ENCODE data around the gene C8B.

C8B gene

DNA sequence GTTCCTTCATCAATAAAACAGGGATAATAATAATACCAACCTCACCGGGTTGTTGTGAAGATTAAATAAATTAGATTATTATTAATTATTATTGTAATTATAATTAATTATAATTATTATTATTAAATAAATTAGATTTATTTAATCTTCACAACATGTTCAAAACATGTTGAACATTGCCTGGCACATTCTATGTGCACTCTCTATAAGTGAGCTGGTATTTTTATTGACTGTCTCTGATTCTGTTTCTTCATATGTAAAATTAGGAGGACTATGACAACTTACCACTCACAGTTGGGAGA lies 834 bp upstream of the C8B start:
- no peak for DNase-seq (ENCODE audit: low read depth)
- H3K4me3 ChIP-seq (ENCODE audit: low read depth, low read length): no peak overlapping the region
- TF ChIP-seq CTCF (IDR thresholded peaks at IDR 0.05; ENCODE audit: low read depth, low read length, missing control alignments): no peak

DNA sequence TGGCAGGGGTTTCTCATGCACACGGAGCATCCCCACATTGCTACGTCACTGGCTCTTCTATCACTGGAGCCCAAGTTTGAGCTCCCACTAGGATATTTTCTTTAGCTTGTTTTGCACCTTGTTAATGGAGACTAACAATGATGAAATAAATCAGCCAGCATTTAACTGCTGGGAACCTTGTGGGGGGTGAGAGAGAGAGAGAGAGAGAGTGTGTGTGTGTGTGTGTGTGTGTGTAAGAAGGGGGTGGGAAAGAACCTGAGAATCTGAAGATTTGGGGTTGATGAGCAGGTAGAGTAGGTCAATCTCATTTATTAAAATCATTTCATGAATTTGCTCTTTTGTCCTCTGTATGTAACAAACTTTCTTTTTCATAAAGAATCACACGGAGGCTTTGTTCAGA lies 624 bp downstream of the C8B start:
- no peak for TF ChIP-seq CTCF (IDR thresholded peaks at IDR 0.05; ENCODE audit: low read depth, low read length, missing control alignments)
- H3K4me3 ChIP-seq (ENCODE audit: low read depth, low read length): no peak overlapping the region
- no peak for DNase-seq (ENCODE audit: low read depth)

DNA sequence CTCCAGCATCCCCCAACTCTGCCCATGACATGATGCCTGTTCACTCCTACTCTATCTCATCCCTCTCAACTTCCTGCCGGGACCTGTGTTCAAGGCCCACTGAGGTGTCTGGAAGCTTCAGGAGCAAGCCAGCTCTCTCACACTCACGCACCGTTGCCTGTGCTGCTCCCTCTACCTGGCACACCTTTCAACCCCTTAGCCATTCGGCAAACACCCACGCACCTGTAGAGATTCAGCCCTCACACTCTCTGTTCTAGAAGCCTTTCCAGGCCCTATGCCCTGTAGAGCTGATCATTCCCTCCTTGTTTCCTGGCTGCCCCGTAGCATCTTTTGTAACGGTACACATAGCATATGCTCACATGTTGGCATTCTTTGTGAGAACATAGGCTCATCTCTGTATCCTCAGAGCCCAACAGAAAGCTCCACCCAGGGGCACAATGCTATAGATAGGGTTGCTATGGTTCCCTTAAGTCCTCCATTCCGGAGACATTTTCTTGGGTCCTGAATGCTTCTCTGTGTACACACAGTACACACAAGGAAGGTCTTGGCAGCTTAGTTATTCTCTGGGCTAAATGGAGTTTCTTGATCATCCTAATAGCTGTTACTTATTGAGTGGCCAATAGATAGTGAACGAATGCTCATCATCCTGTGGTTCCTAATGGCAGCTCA lies 1.3 kb downstream of the C8B start:
- no peak overlapping the region for H3K4me3 ChIP-seq (ENCODE audit: low read depth, low read length)
- DNase-seq (ENCODE audit: low read depth): no peak
- TF ChIP-seq CTCF (IDR thresholded peaks at IDR 0.05; ENCODE audit: low read depth, low read length, missing control alignments): no peak

DNA sequence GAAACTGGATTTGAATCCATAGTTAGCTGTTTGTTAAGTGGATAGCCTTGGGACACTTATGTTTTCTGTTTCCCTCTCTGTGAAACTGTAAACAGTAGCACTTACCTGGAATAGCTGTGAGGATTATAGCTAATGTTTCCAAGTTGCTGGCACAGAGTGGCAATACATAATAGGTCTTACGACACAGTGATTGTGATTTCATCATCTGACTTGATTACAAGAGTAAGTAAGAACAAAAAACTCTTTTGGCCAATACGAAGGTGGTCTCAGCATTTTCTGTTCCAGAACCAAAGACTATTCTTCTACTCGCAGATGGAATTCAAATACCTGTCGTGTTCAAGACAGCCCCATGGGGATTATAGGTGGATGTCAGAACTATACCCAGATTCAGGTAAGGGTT lies 2.1 kb downstream of the C8B start:
- H3K4me3 ChIP-seq (ENCODE audit: low read depth, low read length): no peak overlapping the region
- no peak for DNase-seq (ENCODE audit: low read depth)
- TF ChIP-seq CTCF (IDR thresholded peaks at IDR 0.05; ENCODE audit: low read depth, low read length, missing control alignments): no peak

- no peak for TF ChIP-seq CTCF (IDR thresholded peaks at IDR 0.05; ENCODE audit: low read depth, low read length, missing control alignments)
- DNase-seq (ENCODE audit: low read depth): no peak
- no peak overlapping the region for H3K4me3 ChIP-seq (ENCODE audit: low read depth, low read length)
Measured at GRCh38 chr1:56961426-56961825, 4.4 kb downstream of the C8B start.

DNA sequence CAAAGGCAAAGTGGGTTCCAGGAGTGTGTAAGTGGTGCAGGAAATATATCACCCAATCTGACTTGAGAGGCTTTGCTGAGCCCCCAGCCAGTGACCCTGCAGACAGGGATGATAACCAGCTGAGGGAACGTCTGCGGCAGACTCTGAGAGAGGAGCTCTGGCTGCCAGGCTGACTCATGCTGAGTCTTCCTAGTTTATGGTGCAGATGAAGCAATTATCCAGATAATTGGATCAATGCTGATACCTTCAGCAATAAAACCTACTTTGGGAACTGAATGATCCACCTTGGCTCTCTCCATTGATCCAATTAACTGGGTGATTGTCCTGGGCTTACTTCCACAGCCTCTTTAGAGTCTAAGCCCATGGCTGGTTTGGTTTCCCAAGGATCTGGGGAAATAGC lies 7.3 kb downstream of the C8B start:
- DNase-seq (ENCODE audit: low read depth): no peak
- H3K4me3 ChIP-seq (ENCODE audit: low read depth, low read length): no peak overlapping the region
- TF ChIP-seq CTCF (IDR thresholded peaks at IDR 0.05; ENCODE audit: low read depth, low read length, missing control alignments): no peak

DNA sequence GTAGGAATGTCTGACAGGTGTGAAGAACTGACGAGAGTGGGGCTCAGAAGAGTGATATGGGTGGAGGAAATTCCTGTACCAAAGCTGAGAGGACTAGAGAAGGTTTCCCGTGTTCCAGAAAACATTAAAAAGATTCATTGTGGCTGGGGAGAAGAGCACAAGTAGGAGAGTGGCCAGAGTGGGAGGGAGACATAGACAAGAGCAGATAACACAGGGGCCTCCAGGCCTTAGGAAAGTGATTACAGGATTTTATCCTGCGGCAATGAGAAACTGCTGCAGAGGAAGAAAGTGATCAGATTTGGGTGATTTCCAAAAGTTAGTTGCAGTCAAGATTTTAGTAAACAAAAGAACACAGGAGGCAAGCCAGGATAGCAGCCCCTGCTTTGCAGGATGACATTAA lies 7.9 kb downstream of the C8B start:
- H3K4me3 ChIP-seq (ENCODE audit: low read depth, low read length): no peak overlapping the region
- no peak for DNase-seq (ENCODE audit: low read depth)
- TF ChIP-seq CTCF (IDR thresholded peaks at IDR 0.05; ENCODE audit: low read depth, low read length, missing control alignments): no peak
